DOHH2 (cell line): Measurements from ENCODE around the gene TGFB2.

Experiments used
- H3F3A ChIP-seq: fragments of 200-600 bp; sonication (generic), shearing (Covaris generic); 2 replicates; pipeline ENCODE4 v1.6.0; 2016; ENCODE audit warnings: antibody characterized with exemption, mild to moderate bottlenecking; ENCODE audit not compliant: control insufficient read depth, insufficient read depth
- H3K27ac ChIP-seq: fragments of 200-600 bp; sonication (generic); 2 replicates; pipeline ENCODE4 v1.5.1; 2014; ENCODE audit warnings: low read depth, mild to moderate bottlenecking, low read length, moderate library complexity
- H3K27me3 ChIP-seq: fragments of 200-600 bp; sonication (generic); 2 replicates; pipeline ENCODE4 v1.6.1; 2014; ENCODE audit warnings: mild to moderate bottlenecking, low read length, mixed read lengths; ENCODE audit not compliant: control insufficient read depth
- H3K36me3 ChIP-seq: fragments of 200-600 bp; sonication (generic); 2 replicates; pipeline ENCODE4 v1.6.1; 2014; ENCODE audit warnings: mild to moderate bottlenecking, low read length, moderate library complexity, mixed read lengths; ENCODE audit not compliant: control insufficient read depth
- H3K4me1 ChIP-seq: fragments of 200-600 bp; sonication (generic); 2 replicates; pipeline ENCODE4 v1.6.1; 2014; ENCODE audit warnings: mild to moderate bottlenecking, low read length, mixed read lengths; ENCODE audit not compliant: control insufficient read depth
- H3K4me2 ChIP-seq: fragments of 200-600 bp; sonication (generic); 2 replicates; pipeline ENCODE4 v1.6.0; 2014; ENCODE audit warnings: mild to moderate bottlenecking, low read length, moderate library complexity
- H3K4me3 ChIP-seq: fragments of 200-600 bp; sonication (generic); 2 replicates; pipeline ENCODE4 v1.5.1; 2014; ENCODE audit warnings: mild to moderate bottlenecking, low read length, mixed read lengths
- H3K79me2 ChIP-seq: fragments of 200-600 bp; sonication (generic); 2 replicates; pipeline ENCODE4 v1.6.1; 2014; ENCODE audit warnings: mild to moderate bottlenecking, low read length, mixed read lengths; ENCODE audit not compliant: control insufficient read depth
- H3K9me2 ChIP-seq: fragments of 200-600 bp; sonication (generic); replicated peaks from 2 replicates; pipeline ENCODE4 v1.6.1; 2014; ENCODE audit warnings: mild to moderate bottlenecking, low read length, mixed read lengths; ENCODE audit not compliant: control insufficient read depth
- H3K9me3 ChIP-seq: fragments of 200-600 bp; sonication (generic); 2 replicates; pipeline ENCODE4 v1.6.1; 2014; ENCODE audit warnings: antibody characterized with exemption, low read length, mixed read lengths; ENCODE audit not compliant: control insufficient read depth, insufficient read depth
- H4K20me1 ChIP-seq: fragments of 200-600 bp; sonication (generic); 2 replicates; pipeline ENCODE4 v1.6.0; 2014; ENCODE audit warnings: low read depth, mild to moderate bottlenecking, antibody characterized with exemption, low read length, moderate library complexity; ENCODE audit not compliant: control insufficient read depth, insufficient read depth
- CTCF ChIP-seq: fragments of 200-600 bp; sonication (generic); IDR thresholded peaks from one replicate; pipeline ENCODE4 v1.5.1; 2014; ENCODE audit warnings: antibody characterized with exemption, mild to moderate bottlenecking, low read depth, low read length; ENCODE audit not compliant: poor library complexity, severe bottlenecking
- EZH2phosphoT487 ChIP-seq: fragments of 200-600 bp; sonication (generic); IDR thresholded peaks from 2 replicates; pipeline ENCODE4 v1.6.1; 2017; ENCODE audit warnings: borderline replicate concordance, mild to moderate bottlenecking, antibody characterized with exemption, low read length, moderate library complexity, mixed read lengths

TGFB2 gene

GRCh38 chr1:218380125-218380977, 35.2 kb downstream of the TGFB2 start:
- no peaks in the 10 kb centered on the region for H3K9me3 ChIP-seq
- peaks cover 4% of the 10 kb centered on the region; the same call in 1 of the 2 replicates for H3K27me3 ChIP-seq
- no peaks in the 10 kb centered on the region for H3K4me1 ChIP-seq
- H3K27ac ChIP-seq = no peak overlapping the region
- no peak overlapping the region for H3K4me2 ChIP-seq
- H3K4me3 ChIP-seq = no peak overlapping the region
- no peaks in the 10 kb centered on the region for H4K20me1 ChIP-seq
- no peaks in the 10 kb centered on the region for H3K9me2 ChIP-seq
- TF ChIP-seq CTCF (no peak), EZH2phosphoT487 (no peak)
- H3K79me2 ChIP-seq = no peaks in the 10 kb centered on the region
- no peaks in the 10 kb centered on the region for H3F3A ChIP-seq
- no peaks in the 10 kb centered on the region for H3K36me3 ChIP-seq

- Histone ChIP-seq H3K27me3 (peaks cover 4% of the 10 kb centered on the region; the same call in 1 of the 2 replicates), H3K27ac (no peak overlapping the region), H3K4me1 (no peaks in the 10 kb centered on the region), H3K4me3 (no peak overlapping the region), H3K4me2 (no peak overlapping the region), H3K9me2 (no peaks in the 10 kb centered on the region), H3F3A (no peaks in the 10 kb centered on the region), H3K79me2 (no peaks in the 10 kb centered on the region), H3K9me3 (no peaks in the 10 kb centered on the region), H4K20me1 (no peaks in the 10 kb centered on the region), H3K36me3 (no peaks in the 10 kb centered on the region)
- TF ChIP-seq CTCF (no peak), EZH2phosphoT487 (no peak)
Measured at GRCh38 chr1:218382261-218382660, 37.1 kb downstream of the TGFB2 start.

GRCh38 chr1:218383051-218383450, 37.9 kb downstream of the TGFB2 start:
- TF ChIP-seq CTCF = no peak
- TF ChIP-seq EZH2phosphoT487 = no peak
- Histone ChIP-seq H3K4me3 (no peak overlapping the region), H3K36me3 (no peaks in the 10 kb centered on the region), H3K27me3 (peaks cover 4% of the 10 kb centered on the region; the same call in 1 of the 2 replicates), H4K20me1 (no peaks in the 10 kb centered on the region), H3K9me3 (no peaks in the 10 kb centered on the region), H3K4me1 (no peaks in the 10 kb centered on the region), H3K27ac (no peak overlapping the region), H3F3A (no peaks in the 10 kb centered on the region), H3K9me2 (no peaks in the 10 kb centered on the region), H3K79me2 (no peaks in the 10 kb centered on the region), H3K4me2 (no peak overlapping the region)
